GM08714 (cell line): ENCODE results near the gene OGFOD1.

ENCODE experiments used
- H3K4me3 ChIP-seq: fragments of 200-500 bp; sonication (Bioruptor generic); 2 replicates; pipeline ENCODE4 v1.5.1; 2014; ENCODE audit warnings: mild to moderate bottlenecking, low read length, inconsistent platforms
- ZNF274 ChIP-seq: IDR thresholded peaks from 2 replicates; pipeline ENCODE4 v1.6.1; 2012; ENCODE audit warnings: mild to moderate bottlenecking, low read depth, low read length

The OGFOD1 gene

GRCh38 chr16:56457927-56458470 is 6.6 kb downstream of the OGFOD1 start:
- no peak for TF ChIP-seq ZNF274

GRCh38 chr16:56460101-56460500 is 8.7 kb downstream of the OGFOD1 start:
- H3K4me3 ChIP-seq = no peak overlapping the region
- TF ChIP-seq ZNF274 = no peak

More at GRCh38 chr16:56457927-56458470, 6.6 kb downstream of the OGFOD1 start:
- no peak overlapping the region for H3K4me3 ChIP-seq

DNA sequence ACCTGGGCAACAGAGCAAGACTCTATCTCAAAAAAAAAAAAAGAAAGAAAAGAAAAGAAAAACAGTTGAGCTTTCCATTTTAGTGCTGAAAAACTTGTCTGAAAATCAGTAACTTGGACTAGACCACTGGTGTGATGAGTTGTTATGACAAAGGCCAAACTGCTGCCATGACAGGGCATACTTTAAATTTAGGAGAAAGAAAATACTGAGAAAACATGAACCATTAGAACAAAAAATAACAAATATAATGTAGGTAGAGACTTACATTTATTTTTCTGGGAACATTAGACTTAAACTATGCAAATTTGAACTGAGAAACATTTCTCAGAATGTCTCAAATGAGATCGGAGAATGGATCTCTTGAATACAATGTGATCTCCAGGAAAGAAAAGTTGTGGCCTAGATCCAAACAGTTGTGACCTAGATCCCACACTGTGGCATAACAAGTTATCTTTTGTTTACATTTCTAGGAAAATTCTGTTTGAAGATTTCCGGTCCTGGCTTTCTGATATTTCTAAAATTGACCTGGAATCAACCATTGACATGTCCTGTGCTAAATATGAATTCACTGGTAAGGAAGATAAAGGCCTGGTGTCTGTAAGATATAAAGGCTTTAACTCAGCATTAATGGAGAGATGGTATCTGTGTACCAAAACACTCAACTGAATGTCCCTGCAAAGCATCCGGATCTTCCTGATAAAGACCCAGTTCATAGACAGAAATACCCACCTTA is 10.9 kb downstream of the OGFOD1 start:
- TF ChIP-seq ZNF274 = no peak

GRCh38 chr16:56463153-56463552 is 11.8 kb downstream of the OGFOD1 start:
- no peak overlapping the region for H3K4me3 ChIP-seq
- no peak for TF ChIP-seq ZNF274

More for the DNA sequence above, 10.9 kb downstream of the OGFOD1 start:
- no peak overlapping the region for H3K4me3 ChIP-seq

GRCh38 chr16:56466344-56466743 is 15.0 kb downstream of the OGFOD1 start:
- TF ChIP-seq ZNF274 = no peak
- no peak overlapping the region for H3K4me3 ChIP-seq

- no peak for TF ChIP-seq ZNF274
- no peak overlapping the region for H3K4me3 ChIP-seq
These were observed 17.4 kb downstream of the OGFOD1 start for GRCh38 chr16:56468800-56469199.

DNA sequence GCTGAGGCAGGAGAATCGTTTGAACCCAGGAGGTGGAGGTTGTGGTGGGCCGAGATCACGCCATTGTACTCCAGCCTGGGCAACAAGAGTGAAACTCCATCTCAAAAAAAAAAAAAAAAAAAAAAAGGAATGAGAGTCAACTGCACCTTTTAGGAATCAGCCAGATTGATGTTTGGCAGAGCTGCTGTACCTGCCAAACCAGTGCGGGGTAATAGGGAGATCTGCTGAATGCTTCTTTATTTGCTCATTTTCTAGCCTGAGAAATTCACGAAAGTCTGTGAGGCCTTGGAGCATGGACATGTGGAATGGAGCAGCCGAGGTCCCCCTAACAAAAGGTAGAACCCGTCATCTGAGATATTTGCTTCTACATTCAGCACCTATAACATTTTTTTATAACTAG is 18.4 kb downstream of the OGFOD1 start:
- H3K4me3 ChIP-seq = no peak overlapping the region
- TF ChIP-seq ZNF274 = no peak

- H3K4me3 ChIP-seq = no peak overlapping the region
- no peak for TF ChIP-seq ZNF274
These were observed 18.9 kb downstream of the OGFOD1 start for GRCh38 chr16:56470232-56470631.

- TF ChIP-seq ZNF274 = no peak
These were observed 19.3 kb downstream of the OGFOD1 start for GRCh38 chr16:56470666-56471065.

DNA sequence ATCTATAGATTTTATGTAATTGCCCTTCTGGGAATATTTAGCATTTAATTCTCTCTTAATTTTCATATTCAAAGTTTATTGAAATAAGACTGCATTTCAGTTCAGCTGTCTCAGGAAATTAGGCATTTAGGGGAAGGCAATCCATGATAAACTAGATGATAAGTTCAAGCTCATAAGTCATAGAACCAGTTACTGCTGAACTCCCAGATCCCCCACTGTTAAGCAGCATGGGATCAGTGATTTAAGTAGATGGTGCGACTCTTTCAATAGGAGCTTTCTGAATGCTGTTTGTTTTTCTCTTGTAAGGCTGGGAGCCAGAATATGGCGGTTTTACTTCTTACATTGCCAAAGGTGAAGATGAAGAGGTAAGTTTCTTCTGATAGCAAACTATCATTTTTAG is 23.8 kb downstream of the OGFOD1 start:
- no peak for TF ChIP-seq ZNF274
- no peak overlapping the region for H3K4me3 ChIP-seq

More at GRCh38 chr16:56470666-56471065, 19.3 kb downstream of the OGFOD1 start:
- H3K4me3 ChIP-seq = no peak overlapping the region

- no peak for TF ChIP-seq ZNF274
- H3K4me3 ChIP-seq = no peak overlapping the region
These were observed 25.9 kb downstream of the OGFOD1 start for GRCh38 chr16:56477096-56477878.

GRCh38 chr16:56478281-56479049 is 27.1 kb downstream of the OGFOD1 start:
- H3K4me3 ChIP-seq = no peak overlapping the region
- TF ChIP-seq ZNF274 = no peak

- H3K4me3 ChIP-seq = no peak overlapping the region
- TF ChIP-seq ZNF274 = no peak
These were observed 28.1 kb downstream of the OGFOD1 start for GRCh38 chr16:56479469-56479868.

DNA sequence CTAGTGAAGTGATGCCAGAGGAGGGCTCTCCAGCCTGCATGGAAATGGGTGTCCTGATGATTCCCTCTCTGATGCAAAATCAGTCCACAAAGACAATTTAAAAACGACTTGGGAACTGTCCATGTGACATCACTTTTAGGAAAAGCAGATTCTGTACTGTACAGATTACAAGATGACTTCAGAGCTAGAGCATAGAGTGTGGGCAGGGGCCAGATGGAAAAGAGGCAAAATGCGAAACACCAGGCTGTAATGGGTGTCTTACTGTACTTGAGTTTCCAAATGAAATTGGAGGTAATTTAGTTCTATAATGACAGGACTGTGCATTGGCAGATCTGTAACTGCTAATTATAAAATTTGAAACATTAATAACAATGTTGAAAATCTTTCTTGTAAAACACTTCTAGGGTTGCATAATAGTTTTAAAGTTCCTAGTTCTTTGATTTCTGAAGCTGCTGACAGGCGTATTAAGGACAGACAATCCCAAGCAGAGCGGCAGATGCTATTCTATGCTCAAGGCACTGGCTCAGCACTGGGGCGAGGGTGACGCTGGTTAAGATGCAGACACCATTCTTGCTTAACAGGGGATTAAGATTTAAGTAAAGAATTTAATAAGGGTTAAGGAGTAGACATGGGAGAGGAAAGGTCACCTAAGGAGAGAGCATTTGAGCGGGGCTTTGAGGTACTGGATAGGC is 29.6 kb downstream of the OGFOD1 start:
- no peak for TF ChIP-seq ZNF274

More for the DNA sequence above, 29.6 kb downstream of the OGFOD1 start:
- H3K4me3 ChIP-seq = no peak overlapping the region
